Smooth muscle cell (in vitro differentiated cells): ENCODE results near the gene MRPL36. TPM values are rescaled to one million over a fixed set of nuclear protein-coding genes. Genes with fewer than 3 reads are reported as not detected.

ENCODE experiments used
- DNase-seq: peaks from one replicate; lab custom pipeline; 2025; ENCODE audit not compliant: unreplicated experiment; lab: John Stamatoyannopoulos, UW
- H2AFZ ChIP-seq: fragments of 200-600 bp; sonication (generic); 2 replicates; pipeline ENCODE4 v1.6.0; 2016; ENCODE audit warnings: antibody characterized with exemption, low read depth, mild to moderate bottlenecking
- H3F3A ChIP-seq: fragments of 200-600 bp; sonication (generic); 2 replicates; pipeline ENCODE4 v1.6.0; 2017; ENCODE audit warnings: antibody characterized with exemption, low read depth
- H3K27ac ChIP-seq: fragments of 200-600 bp; sonication (generic); 2 replicates; pipeline ENCODE4 v1.5.1; 2016; ENCODE audit warnings: low read depth, mild to moderate bottlenecking
- H3K27me3 ChIP-seq: fragments of 200-600 bp; sonication (generic); 2 replicates; pipeline ENCODE4 v1.6.1; 2016; ENCODE audit warnings: low read depth, mild to moderate bottlenecking
- H3K36me3 ChIP-seq: fragments of 200-600 bp; sonication (generic); 2 replicates; pipeline ENCODE4 v1.5.1; 2016; ENCODE audit warnings: low read depth
- H3K4me1 ChIP-seq: fragments of 200-600 bp; sonication (generic); 2 replicates; pipeline ENCODE4 v1.5.1; 2016; ENCODE audit warnings: low read depth
- H3K4me2 ChIP-seq: fragments of 200-600 bp; sonication (generic); 2 replicates; pipeline ENCODE4 v1.6.0; 2016; ENCODE audit warnings: mild to moderate bottlenecking
- H3K4me3 ChIP-seq: fragments of 200-600 bp; sonication (generic); 2 replicates; pipeline ENCODE4 v1.5.1; 2016; ENCODE audit warnings: mild to moderate bottlenecking
- H3K79me2 ChIP-seq: fragments of 200-600 bp; sonication (generic); 2 replicates; pipeline ENCODE4 v1.6.0; 2016; ENCODE audit warnings: low read depth, mild to moderate bottlenecking
- H3K9ac ChIP-seq: fragments of 200-600 bp; sonication (generic); 2 replicates; pipeline ENCODE4 v1.6.0; 2016; ENCODE audit warnings: low read depth
- H3K9me3 ChIP-seq: fragments of 200-600 bp; sonication (generic); replicated peaks from 2 replicates; pipeline ENCODE4 v1.5.1; 2016; ENCODE audit warnings: low read depth
- H4K20me1 ChIP-seq: fragments of 200-600 bp; sonication (generic); 2 replicates; pipeline ENCODE4 v1.6.0; 2016; ENCODE audit warnings: low read depth
- WGBS: methylation state at CpG from one replicate; pipeline ENCODE4 v1.1.7; 2016; ENCODE audit warnings: low lambda C conversion rate; 5-methylcytosine and 5-hydroxymethylcytosine counted together
- polyA plus RNA-seq: library from polyadenylated mRNA; unstranded; fragments of >200 nt; fragmentation: Nextera tagmentation; extraction: Ambion mirVana; gene quantifications from 2 replicates; pipeline ENCODE4 v1.2.1, GENCODE V29; 2016
- total RNA-seq: library from RNA; depleted of rRNA; stranded (reverse); fragments of >200 nt; gene quantifications from 2 replicates; pipeline ENCODE4 v1.2.3, GENCODE V29; 2014
- TF ChIP-seq, protein P1 (sequence below): fragments of 200-600 bp; sonication (generic); IDR thresholded peaks from 2 replicates; pipeline ENCODE4 v1.5.1; 2017; ENCODE audit warnings: borderline replicate concordance, mild to moderate bottlenecking, antibody characterized with exemption; ENCODE audit not compliant: insufficient read depth, poor library complexity, severe bottlenecking

Gene MRPL36
- total and polyA plus RNA-seq, 2 experiments from 2014 or later, result 42.9 to 110 TPM

DNA sequence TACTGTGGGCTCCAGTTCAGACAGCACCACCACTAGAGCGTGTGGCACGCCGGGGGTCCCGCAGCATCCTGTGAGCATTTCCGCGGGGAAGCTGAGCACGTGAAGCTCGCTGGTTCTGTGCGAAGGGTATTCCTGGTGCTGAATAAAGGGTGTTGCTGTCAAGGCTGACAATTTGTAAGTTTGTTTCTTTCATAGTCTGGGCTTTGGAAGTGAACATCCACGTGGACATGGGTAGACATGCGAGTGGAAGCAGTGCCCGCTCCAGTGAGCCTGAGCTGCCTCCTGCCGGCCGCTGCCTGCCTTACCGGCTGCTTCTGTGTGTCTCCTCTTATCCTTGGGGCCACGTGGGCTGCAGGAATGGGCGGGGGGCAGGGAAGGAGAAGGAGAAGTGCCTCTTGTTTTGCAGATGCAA, 16.2 kb upstream of the MRPL36 start:
- Histone ChIP-seq H3K9ac (no peak overlapping the region), H3F3A (no peaks in the 10 kb centered on the region), H3K27me3 (no peaks in the 10 kb centered on the region), H3K27ac (no peak overlapping the region), H2AFZ (no peak overlapping the region), H3K9me3 (no peaks in the 10 kb centered on the region), H3K4me3 (no peak overlapping the region), H3K4me2 (no peak overlapping the region), H3K79me2 (no peaks in the 10 kb centered on the region), H4K20me1 (no peaks in the 10 kb centered on the region), H3K4me1 (no peaks in the 10 kb centered on the region), H3K36me3 (peaks cover 14% of the 10 kb centered on the region)
- DNase-seq, result no peak
- TF ChIP-seq, protein P1, sequence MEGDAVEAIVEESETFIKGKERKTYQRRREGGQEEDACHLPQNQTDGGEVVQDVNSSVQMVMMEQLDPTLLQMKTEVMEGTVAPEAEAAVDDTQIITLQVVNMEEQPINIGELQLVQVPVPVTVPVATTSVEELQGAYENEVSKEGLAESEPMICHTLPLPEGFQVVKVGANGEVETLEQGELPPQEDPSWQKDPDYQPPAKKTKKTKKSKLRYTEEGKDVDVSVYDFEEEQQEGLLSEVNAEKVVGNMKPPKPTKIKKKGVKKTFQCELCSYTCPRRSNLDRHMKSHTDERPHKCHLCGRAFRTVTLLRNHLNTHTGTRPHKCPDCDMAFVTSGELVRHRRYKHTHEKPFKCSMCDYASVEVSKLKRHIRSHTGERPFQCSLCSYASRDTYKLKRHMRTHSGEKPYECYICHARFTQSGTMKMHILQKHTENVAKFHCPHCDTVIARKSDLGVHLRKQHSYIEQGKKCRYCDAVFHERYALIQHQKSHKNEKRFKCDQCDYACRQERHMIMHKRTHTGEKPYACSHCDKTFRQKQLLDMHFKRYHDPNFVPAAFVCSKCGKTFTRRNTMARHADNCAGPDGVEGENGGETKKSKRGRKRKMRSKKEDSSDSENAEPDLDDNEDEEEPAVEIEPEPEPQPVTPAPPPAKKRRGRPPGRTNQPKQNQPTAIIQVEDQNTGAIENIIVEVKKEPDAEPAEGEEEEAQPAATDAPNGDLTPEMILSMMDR, result no peak
- WGBS, result 92% methylated on average over 17 of the region's 17 CpGs

GRCh38 chr5:1815071-1815786, 15.6 kb upstream of the MRPL36 start:
- TF ChIP-seq, protein P1, result no peak
- Histone ChIP-seq H2AFZ (no peak overlapping the region), H3F3A (no peaks in the 10 kb centered on the region), H3K9me3 (no peaks in the 10 kb centered on the region), H3K9ac (no peak overlapping the region), H3K4me1 (no peaks in the 10 kb centered on the region), H4K20me1 (no peaks in the 10 kb centered on the region), H3K4me3 (no peak overlapping the region), H3K36me3 (peaks cover 14% of the 10 kb centered on the region), H3K27ac (no peak overlapping the region), H3K79me2 (no peaks in the 10 kb centered on the region), H3K4me2 (no peak overlapping the region), H3K27me3 (no peaks in the 10 kb centered on the region)
- WGBS, result 94% methylated on average over 18 of the region's 18 CpGs
- DNase-seq, result no peak

GRCh38 chr5:1814183-1815020, 14.8 kb upstream of the MRPL36 start:
- no peaks in the 10 kb centered on the region for H3K4me1 ChIP-seq
- no peaks in the 10 kb centered on the region for H3K27me3 ChIP-seq
- H3K36me3 ChIP-seq, result peaks cover 14% of the 10 kb centered on the region
- no peaks in the 10 kb centered on the region for H4K20me1 ChIP-seq
- no peak overlapping the region for H3K4me2 ChIP-seq
- H3K9ac ChIP-seq, result no peak overlapping the region
- no peak for DNase-seq
- no peaks in the 10 kb centered on the region for H3K9me3 ChIP-seq
- no peak overlapping the region for H3K27ac ChIP-seq
- TF ChIP-seq, protein P1, result no peak
- no peak overlapping the region for H2AFZ ChIP-seq
- peaks cover 5% of the 10 kb centered on the region for H3K79me2 ChIP-seq
- WGBS, result 97% methylated on average over 30 of the region's 30 CpGs
- no peak overlapping the region for H3K4me3 ChIP-seq
- H3F3A ChIP-seq, result no peaks in the 10 kb centered on the region
